ENCODE measurements around the gene CYSRT1. TPM values are rescaled to one million over a fixed set of nuclear protein-coding genes. Genes with fewer than 3 reads are reported as not detected.

The CYSRT1 gene
- polyA plus RNA-seq, 3 donors, result 3.1 to 6.6 (median 5.6) TPM

GRCh38 chr9:137205126-137206069 lies 19.6 kb upstream of the CYSRT1 start, which contains the start of the genes NDOR1 and TMEM203:
Gene NDOR1, plus strand, starts transcription at chr9:137205700. Its CDS starts 78 bp downstream, at chr9:137205778.
Gene TMEM203, minus strand, starts transcription at chr9:137205648. Its CDS starts 234 bp downstream, at chr9:137205414.
- peak; percentile 53 to 83 (median 78) for DNase-seq (ENCODE audit: low read depth in 3 of 3, low spot score in 2 of 3)

GRCh38 chr9:137206602-137207001 lies 18.4 kb upstream of the CYSRT1 start:
- DNase-seq (ENCODE audit: low read depth in 3 of 3, low spot score in 2 of 3), result no peak

- no peak for DNase-seq (ENCODE audit: low read depth in 3 of 3, low spot score in 2 of 3)
Observed at GRCh38 chr9:137211532-137211931, 13.4 kb upstream of the CYSRT1 start.

- DNase-seq (ENCODE audit: low read depth in 3 of 3, low spot score in 2 of 3), result no peak
Observed at GRCh38 chr9:137212520-137212919, 12.5 kb upstream of the CYSRT1 start.

DNA sequence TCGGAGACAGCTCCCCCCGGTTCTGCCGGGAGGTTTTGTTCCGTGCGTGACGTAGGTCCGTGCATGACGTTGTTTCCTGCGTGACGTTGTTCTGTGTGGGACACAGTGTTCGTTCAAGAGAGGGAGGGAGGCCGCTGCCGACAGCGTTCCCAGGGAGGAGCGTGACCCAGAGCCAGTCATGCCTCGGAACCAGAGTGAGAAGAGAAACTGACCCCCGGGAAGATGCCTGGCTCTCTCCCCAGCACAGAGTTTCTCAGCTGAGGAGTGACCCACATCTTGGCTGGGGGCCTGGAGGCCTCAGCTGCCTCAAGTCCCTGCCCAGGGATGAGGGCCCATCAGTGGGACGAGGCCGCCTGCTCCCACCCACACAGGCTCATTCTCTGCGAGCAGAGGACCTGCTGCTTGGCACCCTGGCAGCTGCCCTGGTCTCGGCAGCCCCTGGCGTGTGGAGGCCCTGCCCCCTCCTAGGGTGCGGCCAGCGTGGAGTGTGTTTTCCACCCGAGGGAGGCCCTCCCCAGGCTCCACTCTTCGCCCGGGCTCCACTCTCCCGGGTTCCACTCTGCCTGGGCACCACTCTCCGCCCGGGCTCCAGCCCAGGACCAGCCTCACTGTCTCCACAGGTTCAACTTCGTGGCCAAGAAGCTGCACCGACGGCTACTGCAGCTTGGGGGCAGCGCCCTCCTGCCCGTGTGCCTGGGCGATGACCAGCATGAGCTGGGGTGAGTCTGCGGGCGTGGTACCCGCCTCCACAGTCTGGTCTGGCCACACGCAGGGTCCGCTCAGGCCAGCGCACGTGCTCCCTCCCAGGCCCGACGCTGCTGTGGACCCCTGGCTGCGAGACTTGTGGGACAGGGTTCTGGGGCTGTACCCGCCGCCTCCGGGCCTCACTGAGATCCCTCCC lies 11.6 kb upstream of the CYSRT1 start:
- no peak for DNase-seq (ENCODE audit: low read depth in 3 of 3, low spot score in 2 of 3)

- DNase-seq (ENCODE audit: low read depth in 3 of 3, low spot score in 2 of 3), result no peak
Observed at GRCh38 chr9:137214620-137215019, 10.4 kb upstream of the CYSRT1 start.

DNA sequence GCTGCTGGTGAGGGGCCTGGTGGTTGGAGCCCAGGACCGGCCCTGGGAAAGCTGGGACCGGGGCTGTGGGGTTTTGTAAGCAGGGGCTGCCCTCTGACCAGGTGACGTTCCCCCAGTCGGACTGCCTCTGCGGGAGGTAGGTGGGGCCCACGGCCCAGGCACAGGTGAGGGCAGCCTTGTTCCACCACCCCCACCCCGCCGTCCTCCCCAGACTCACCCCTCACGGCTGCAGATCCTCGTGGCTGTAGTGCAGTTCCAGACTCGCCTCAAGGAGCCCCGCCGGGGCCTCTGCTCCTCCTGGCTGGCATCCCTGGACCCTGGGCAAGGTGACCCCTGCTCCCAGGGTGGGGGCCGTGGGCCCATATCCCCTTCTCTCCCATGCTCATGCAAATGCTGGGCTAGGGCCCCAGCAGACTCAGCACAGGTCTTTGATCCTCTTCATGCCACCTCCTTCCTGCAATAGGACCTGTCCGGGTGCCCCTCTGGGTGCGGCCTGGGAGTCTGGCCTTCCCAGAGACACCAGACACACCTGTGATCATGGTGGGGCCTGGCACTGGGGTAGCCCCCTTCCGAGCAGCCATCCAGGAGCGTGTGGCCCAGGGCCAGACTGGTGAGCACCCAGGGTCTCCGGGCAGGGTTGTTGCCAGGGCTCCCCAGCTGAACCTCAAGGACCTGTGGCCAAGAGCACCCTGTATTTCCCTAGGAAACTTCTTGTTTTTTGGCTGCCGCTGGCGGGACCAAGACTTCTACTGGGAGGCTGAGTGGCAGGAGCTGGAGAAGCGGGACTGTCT lies 9.6 kb upstream of the CYSRT1 start:
- DNase-seq (ENCODE audit: low read depth in 3 of 3, low spot score in 2 of 3), result no peak

GRCh38 chr9:137216188-137216965 lies 8.6 kb upstream of the CYSRT1 start:
- no peak for DNase-seq (ENCODE audit: low read depth in 3 of 3, low spot score in 2 of 3)

GRCh38 chr9:137217276-137218211 lies 7.4 kb upstream of the CYSRT1 start:
- DNase-seq (ENCODE audit: low read depth in 3 of 3, low spot score in 2 of 3), result no peak

DNA sequence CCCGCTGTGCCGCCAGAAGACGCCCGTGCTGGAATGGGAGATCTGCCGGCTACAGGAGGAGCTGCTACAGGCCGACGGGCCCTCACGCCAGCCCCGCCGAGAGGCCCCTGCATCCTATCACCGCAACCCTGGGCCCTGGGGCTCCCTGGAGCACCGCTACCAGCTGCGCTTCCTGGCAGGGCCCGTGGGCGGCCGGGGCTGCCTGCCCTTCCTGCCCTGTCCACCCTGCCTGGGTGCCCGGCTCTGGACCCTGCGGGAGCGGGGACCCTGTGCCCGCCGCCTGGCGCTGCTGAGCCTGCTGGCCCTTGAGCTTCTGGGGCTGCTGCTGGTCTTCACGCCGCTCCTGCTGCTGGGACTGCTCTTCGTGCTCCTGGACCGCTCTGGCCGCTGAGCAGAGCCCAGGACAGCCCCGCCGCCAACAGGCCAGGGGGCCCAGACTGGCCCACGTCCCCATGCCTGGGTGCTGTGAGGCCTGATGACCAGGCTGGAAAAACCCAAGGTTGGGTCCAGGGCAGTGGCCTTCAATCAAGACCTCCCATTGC lies 6.7 kb upstream of the CYSRT1 start:
- no peak for DNase-seq (ENCODE audit: low read depth in 3 of 3, low spot score in 2 of 3)

DNA sequence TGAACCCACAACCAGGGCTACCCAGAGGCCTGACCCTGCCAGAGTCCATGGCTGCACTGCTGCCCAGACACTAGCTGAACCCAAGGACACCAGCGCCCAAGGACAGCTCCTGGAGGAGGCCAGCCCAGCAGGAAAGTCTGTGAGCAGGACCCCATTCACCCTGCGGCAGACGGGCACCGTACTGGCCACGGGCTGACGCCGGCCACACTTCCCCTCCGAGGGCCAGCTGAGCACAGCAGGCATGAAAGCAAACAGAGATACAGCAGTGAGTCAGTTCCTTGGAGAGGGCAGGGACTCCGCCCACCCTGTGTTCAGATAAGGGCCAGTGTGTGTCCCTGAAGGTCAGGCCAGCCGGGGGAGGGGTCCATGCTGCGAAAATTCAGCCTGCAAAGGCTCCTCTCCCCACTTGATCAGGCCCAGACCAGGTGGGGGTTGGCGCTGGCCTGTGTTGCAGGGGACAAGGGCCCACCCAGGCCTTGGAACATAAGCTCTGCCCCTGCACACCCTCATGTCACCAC lies 6.2 kb upstream of the CYSRT1 start:
- DNase-seq (ENCODE audit: low read depth in 3 of 3, low spot score in 2 of 3), result no peak

- no peak for DNase-seq (ENCODE audit: low read depth in 3 of 3, low spot score in 2 of 3)
Observed at GRCh38 chr9:137219757-137220316, 5.1 kb upstream of the CYSRT1 start.

- no peak for DNase-seq (ENCODE audit: low read depth in 3 of 3, low spot score in 2 of 3)
Observed at GRCh38 chr9:137220317-137221094, 4.5 kb upstream of the CYSRT1 start.

GRCh38 chr9:137221095-137221505 lies 3.9 kb upstream of the CYSRT1 start:
- no peak for DNase-seq (ENCODE audit: low read depth in 3 of 3, low spot score in 2 of 3)

DNA sequence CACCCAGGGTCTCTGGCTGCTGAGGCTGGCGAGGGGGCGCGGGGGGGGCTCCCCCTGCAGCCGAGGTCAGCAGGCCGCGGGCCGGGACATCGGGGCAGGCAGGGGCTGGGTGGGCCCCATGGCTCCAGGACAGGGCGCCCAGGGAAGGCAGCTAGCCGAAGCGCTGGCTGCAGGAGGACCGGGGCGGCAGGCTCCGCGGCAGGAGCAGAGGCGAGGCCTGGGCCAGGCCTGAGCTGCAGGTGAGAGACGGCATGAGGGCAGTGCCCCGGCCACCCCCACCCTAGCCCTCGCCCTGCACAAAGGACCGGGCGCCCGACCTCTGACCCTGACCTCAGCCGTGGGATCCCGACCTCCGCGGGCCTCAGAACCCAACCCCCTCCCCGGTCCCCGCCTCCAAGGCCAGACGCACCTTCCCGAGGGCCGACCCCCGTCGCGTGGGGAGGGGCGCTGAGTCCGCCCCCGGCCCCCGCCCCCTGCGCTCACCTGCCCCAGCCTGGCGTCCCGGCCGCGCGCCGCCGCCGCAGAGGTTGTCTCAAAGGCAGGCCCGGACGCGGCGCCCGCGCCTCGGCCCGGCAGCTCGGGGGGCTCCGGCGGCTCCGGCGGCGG lies 3.4 kb upstream of the CYSRT1 start:
- no peak for DNase-seq (ENCODE audit: low read depth in 3 of 3, low spot score in 2 of 3)
